Prostate gland (tissue), 2 donors: ENCODE data around the gene TTLL5.

Experiments
- POLR2A ChIP-seq: fragments of 450-650 bp; IDR thresholded peaks from one replicate; pipeline ENCODE4 v1.6.1; 2016; ENCODE audit warnings: antibody characterized with exemption, mild to moderate bottlenecking
- POLR2AphosphoS5 ChIP-seq: sonication (generic); formaldehyde crosslinking; IDR thresholded peaks from one replicate; pipeline ENCODE4 v1.6.1; 2017; ENCODE audit warnings: antibody characterized with exemption
- TF ChIP-seq, protein P1 (sequence below), 4 experiments: fragments of 200-600 bp in 2 of 4; fragments of 450-650 bp in 2 of 4; sonication (generic) in 2 of 4; IDR thresholded peaks; 1 replicate in 3 of 4; 2 replicates in 1 of 4; pipeline ENCODE4 v1.5.1; 2016 to 2019; ENCODE audit warnings: antibody characterized with exemption in 4 of 4, mild to moderate bottlenecking in 2 of 4, moderate library complexity in 2 of 4

GRCh38 chr14:75615200-75615599, 45.8 kb upstream of the TTLL5 start:
- TF ChIP-seq, protein P1, sequence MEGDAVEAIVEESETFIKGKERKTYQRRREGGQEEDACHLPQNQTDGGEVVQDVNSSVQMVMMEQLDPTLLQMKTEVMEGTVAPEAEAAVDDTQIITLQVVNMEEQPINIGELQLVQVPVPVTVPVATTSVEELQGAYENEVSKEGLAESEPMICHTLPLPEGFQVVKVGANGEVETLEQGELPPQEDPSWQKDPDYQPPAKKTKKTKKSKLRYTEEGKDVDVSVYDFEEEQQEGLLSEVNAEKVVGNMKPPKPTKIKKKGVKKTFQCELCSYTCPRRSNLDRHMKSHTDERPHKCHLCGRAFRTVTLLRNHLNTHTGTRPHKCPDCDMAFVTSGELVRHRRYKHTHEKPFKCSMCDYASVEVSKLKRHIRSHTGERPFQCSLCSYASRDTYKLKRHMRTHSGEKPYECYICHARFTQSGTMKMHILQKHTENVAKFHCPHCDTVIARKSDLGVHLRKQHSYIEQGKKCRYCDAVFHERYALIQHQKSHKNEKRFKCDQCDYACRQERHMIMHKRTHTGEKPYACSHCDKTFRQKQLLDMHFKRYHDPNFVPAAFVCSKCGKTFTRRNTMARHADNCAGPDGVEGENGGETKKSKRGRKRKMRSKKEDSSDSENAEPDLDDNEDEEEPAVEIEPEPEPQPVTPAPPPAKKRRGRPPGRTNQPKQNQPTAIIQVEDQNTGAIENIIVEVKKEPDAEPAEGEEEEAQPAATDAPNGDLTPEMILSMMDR (IDR thresholded peaks at IDR 0.05) = no peak
- no peak for TF ChIP-seq POLR2A
- no peak for TF ChIP-seq POLR2AphosphoS5
